Body of pancreas (tissue), 4 donors: Measurements from ENCODE around the gene CDCA4. TPM values are rescaled to one million over a fixed set of nuclear protein-coding genes. Genes with fewer than 3 reads are reported as not detected.
A peak's percentile ranks its signal among the peaks of the same experiment; 100 is the strongest.

ENCODE experiments used
- ATAC-seq: fragments of 150-250 bp; one replicate; pipeline ENCODE4 v1.9.1; 2016
- DNase-seq, 4 donors: peaks; one replicate each; pipeline ENCODE4 v3.0.0-alpha.2; 2019
- H3K27ac ChIP-seq, 4 donors: fragments of 200-600 bp; sonication (generic); 1 replicate in 3 of 4; 2 replicates in 1 of 4; pipeline versions ENCODE4 v1.5.1 to v1.6.1; 2016 to 2019; ENCODE audit warnings: mild to moderate bottlenecking in 1 of 4, mixed read lengths in 1 of 4, moderate library complexity in 1 of 4
- H3K27me3 ChIP-seq, 2 donors: fragments of 200-600 bp; sonication (generic); one replicate each; pipeline ENCODE4 v1.6.0; 2016; ENCODE audit warnings: mild to moderate bottlenecking in 1 of 2
- H3K36me3 ChIP-seq, 2 donors: fragments of 200-600 bp; sonication (generic); replicated peaks in 1 of 2; 2 replicates each; pipeline ENCODE4 v1.5.1; 2016; ENCODE audit warnings: low read depth in 2 of 2; ENCODE audit not compliant: insufficient read depth in 1 of 2
- H3K4me1 ChIP-seq: fragments of 200-600 bp; sonication (generic); one replicate; pipeline ENCODE4 v1.6.0; 2016
- H3K4me3 ChIP-seq, 2 donors: fragments of 200-600 bp; sonication (generic); 1 replicate in 1 of 2; 2 replicates in 1 of 2; pipeline ENCODE4 v1.5.1; 2016 to 2019
- H3K9me3 ChIP-seq, 3 donors: fragments of 200-600 bp; sonication (generic); 1 replicate in 2 of 3; 2 replicates in 1 of 3; pipeline ENCODE4 v1.5.1; 2016
- CTCF ChIP-seq, 7 experiments: fragments of 450-650 bp in 4 of 7; fragments of 200-600 bp in 3 of 7; sonication (generic) in 3 of 7; IDR thresholded peaks; one replicate each; pipeline ENCODE4 v1.5.1; 2016 to 2019; ENCODE audit warnings: antibody characterized with exemption in 7 of 7
- POLR2A ChIP-seq, 3 donors: fragments of 450-650 bp; IDR thresholded peaks; one replicate each; pipeline ENCODE4 v1.6.1; 2016; ENCODE audit warnings: antibody characterized with exemption in 3 of 3, mild to moderate bottlenecking in 2 of 3
- WGBS, 2 donors: methylation state at CpG; one replicate each; pipeline ENCODE4 v1.1.5; 2017; 5-methylcytosine and 5-hydroxymethylcytosine counted together
- intact Hi-C: fragments of 100-400 bp; cut with DNase I; formaldehyde crosslinking; loops from one replicate; pipeline ENCODE4 v1.15.1; 2023
- total RNA-seq, 2 donors: library from RNA; depleted of rRNA; stranded (reverse); fragments of >200 nt; gene quantifications; one replicate each; pipeline ENCODE4 v1.1.0, GENCODE V29; 2016

Gene CDCA4
- total RNA-seq, 2 donors from 2014 or later = 2.6 to 4.7 TPM

- H3K9me3 ChIP-seq = no peaks in the 10 kb centered on the region
- DNase-seq = no peak
- 91 to 94% methylated on average over 6 of the region's 6 CpGs for WGBS, 2 donors
- peaks cover 11% of the 10 kb centered on the region for H3K4me1 ChIP-seq
- H3K27ac ChIP-seq = no peak overlapping the region
- H3K4me3 ChIP-seq = no peak overlapping the region
- intact Hi-C loops = no loop called here
- H3K27me3 ChIP-seq = no peaks in the 10 kb centered on the region
- ATAC-seq = no peak
- TF ChIP-seq POLR2A (IDR thresholded peaks at IDR 0.05) (no peak), CTCF (IDR thresholded peaks at IDR 0.05) (no peak)
- no peaks in the 10 kb centered on the region for H3K36me3 ChIP-seq
These were observed 4.5 kb upstream of the CDCA4 start for GRCh38 chr14:105025429-105025828.

DNA sequence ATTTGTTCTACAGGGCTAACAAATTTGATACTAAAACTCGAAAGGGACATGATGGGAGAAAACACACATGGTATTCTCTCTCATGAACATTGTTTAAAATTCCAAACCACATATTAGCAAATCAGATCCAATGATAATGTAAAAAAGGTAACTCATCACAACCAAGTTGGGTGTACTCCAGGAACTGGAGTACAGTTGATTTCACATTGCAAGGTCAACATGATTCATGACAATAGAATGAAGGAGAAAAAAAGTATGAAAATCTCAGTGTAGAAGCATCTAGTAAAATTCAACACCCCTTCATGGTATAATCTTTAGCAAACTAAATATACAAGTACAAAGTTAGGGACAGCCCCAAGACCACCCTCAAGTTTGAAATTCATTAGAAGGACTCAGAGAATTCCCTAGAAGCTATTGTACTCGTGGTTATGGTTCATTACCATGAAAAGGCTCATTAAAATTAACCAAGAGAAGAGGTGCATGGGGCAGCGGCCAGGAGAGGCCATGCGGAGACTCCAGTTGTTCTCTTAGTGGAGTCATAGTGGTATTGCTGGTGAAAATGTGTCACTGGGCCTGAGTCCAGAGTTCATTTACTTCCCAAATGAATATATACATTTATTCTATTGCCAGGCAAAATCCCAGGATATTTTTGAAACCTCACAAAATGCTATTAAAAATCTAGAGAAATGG is 3.1 kb upstream of the CDCA4 start:
- peaks cover 25% of the 10 kb centered on the region for H3K4me1 ChIP-seq
- no peaks in the 10 kb centered on the region for H3K9me3 ChIP-seq
- WGBS, 2 donors = 55 to 61% methylated on average over 4 of the region's 4 CpGs
- H3K36me3 ChIP-seq = no peaks in the 10 kb centered on the region
- no peak for TF ChIP-seq CTCF (IDR thresholded peaks at IDR 0.05)
- no peak for TF ChIP-seq POLR2A (IDR thresholded peaks at IDR 0.05)
- no peak for ATAC-seq
- no peak overlapping the region for H3K27ac ChIP-seq
- no peaks in the 10 kb centered on the region for H3K27me3 ChIP-seq
- intact Hi-C loops = no loop called here
- no peak overlapping the region for H3K4me3 ChIP-seq
- DNase-seq = no peak

GRCh38 chr14:105023144-105023543 is 2.3 kb upstream of the CDCA4 start:
- H3K9me3 ChIP-seq = no peaks in the 10 kb centered on the region
- DNase-seq = no peak
- 77 to 86% methylated on average over 11 of the region's 11 CpGs for WGBS, 2 donors
- intact Hi-C loops = no loop called here
- TF ChIP-seq POLR2A (IDR thresholded peaks at IDR 0.05) (no peak), CTCF (IDR thresholded peaks at IDR 0.05) (no peak)
- H3K27ac ChIP-seq = no peak overlapping the region
- no peaks in the 10 kb centered on the region for H3K36me3 ChIP-seq
- peaks cover 31% of the 10 kb centered on the region for H3K4me1 ChIP-seq
- ATAC-seq = no peak
- no peak overlapping the region for H3K4me3 ChIP-seq
- H3K27me3 ChIP-seq = no peaks in the 10 kb centered on the region

- intact Hi-C loops = no loop called here
- no peaks in the 10 kb centered on the region for H3K36me3 ChIP-seq
- no peak for DNase-seq
- no peak overlapping the region for H3K27ac ChIP-seq
- no peak overlapping the region for H3K4me3 ChIP-seq
- 59 to 66% methylated on average over 2 of the region's 2 CpGs for WGBS, 2 donors
- no peak for TF ChIP-seq CTCF (IDR thresholded peaks at IDR 0.05)
- TF ChIP-seq POLR2A (IDR thresholded peaks at IDR 0.05) = no peak
- no peak for ATAC-seq
- no peaks in the 10 kb centered on the region for H3K27me3 ChIP-seq
- H3K4me1 ChIP-seq = peaks cover 32% of the 10 kb centered on the region
- no peaks in the 10 kb centered on the region for H3K9me3 ChIP-seq
These were observed 1.4 kb upstream of the CDCA4 start for GRCh38 chr14:105022276-105022670.

DNA sequence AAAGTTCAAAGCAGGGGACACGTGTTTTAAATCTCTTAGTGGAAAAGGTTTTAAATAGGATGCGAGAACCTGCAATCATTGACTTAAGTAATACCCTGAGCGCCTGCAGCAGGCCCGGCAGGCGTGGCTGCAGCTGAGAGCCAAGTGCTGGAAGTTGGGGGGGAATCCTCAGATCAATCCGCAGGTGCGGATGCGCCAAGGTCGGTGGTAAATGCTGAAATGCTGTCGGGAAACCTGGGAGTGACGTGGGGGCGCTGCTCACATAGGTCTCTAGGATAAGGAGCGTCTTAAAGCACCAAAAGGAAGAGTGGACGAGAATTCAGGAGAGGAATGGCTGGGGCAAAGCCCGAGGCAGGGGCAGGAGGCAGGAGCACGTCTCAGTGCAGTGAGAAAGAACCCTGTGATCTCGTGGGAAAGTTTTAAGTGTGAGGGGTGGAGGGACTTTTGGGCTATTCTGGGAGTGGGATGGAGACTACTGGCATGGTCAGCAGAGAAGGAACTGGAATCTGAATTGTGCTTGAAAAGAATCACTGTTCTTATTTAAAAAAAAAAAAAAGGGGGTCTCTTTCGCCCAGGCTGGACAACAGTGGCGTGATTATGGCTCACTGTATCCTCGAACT is 883 bp upstream of the CDCA4 start:
- Histone ChIP-seq H3K4me3 (peak overlapping the region; percentile 14 to 31), H3K4me1 (peaks cover 32% of the 10 kb centered on the region), H3K27ac (peak overlapping the region; percentile 40 to 76 (median 60)), H3K9me3 (no peaks in the 10 kb centered on the region), H3K27me3 (no peaks in the 10 kb centered on the region), H3K36me3 (no peaks in the 10 kb centered on the region)
- TF ChIP-seq CTCF (IDR thresholded peaks at IDR 0.05) = no peak
- peak in 1 of 3 donors; percentile 10 for TF ChIP-seq POLR2A (IDR thresholded peaks at IDR 0.05)
- intact Hi-C loops = no loop called here
- DNase-seq (peak; percentile 31 to 47 (median 41)), ATAC-seq (no peak)
- 7 to 8% methylated on average over 19 to 20 of the region's 20 CpGs for WGBS, 2 donors
